CD14-positive monocyte (primary cell): Measurements from ENCODE around the gene DCHS1. TPM values are rescaled to one million over a fixed set of nuclear protein-coding genes. Genes with fewer than 3 reads are reported as not detected.

ENCODE experiments used
- DNase-seq, 3 donors: peaks; one replicate each; pipeline ENCODE4 v3.0.0-alpha.2; 2011 to 2022
- H2AFZ ChIP-seq: 2 replicates; pipeline ENCODE4 v1.6.0; 2012; ENCODE audit warnings: mild to moderate bottlenecking, low read depth, low read length, inconsistent platforms; ENCODE audit not compliant: insufficient read depth, poor library complexity, severe bottlenecking
- H3K27ac ChIP-seq, 2 donors: 1 replicate in 1 of 2; 2 replicates in 1 of 2; pipeline ENCODE4 v1.5.1; 2012 to 2013; ENCODE audit warnings: low read length in 2 of 2, control low read depth in 1 of 2, inconsistent platforms in 1 of 2, low read depth in 1 of 2, mild to moderate bottlenecking in 1 of 2
- H3K27me3 ChIP-seq, 2 donors: one replicate each; pipeline versions ENCODE4 v1.6.0 to v1.6.1; 2011 to 2013; ENCODE audit warnings: low read length in 2 of 2; ENCODE audit not compliant: control insufficient read depth in 2 of 2, insufficient read depth in 2 of 2
- H3K36me3 ChIP-seq, 2 donors: replicated peaks in 1 of 2; 1 replicate in 1 of 2; 2 replicates in 1 of 2; pipeline versions ENCODE4 v1.5.1 to v1.6.1; 2012 to 2013; ENCODE audit warnings: low read length in 2 of 2, control low read depth in 1 of 2, inconsistent platforms in 1 of 2, mild to moderate bottlenecking in 1 of 2; ENCODE audit not compliant: insufficient read depth in 2 of 2, control insufficient read depth in 1 of 2
- H3K4me1 ChIP-seq, 2 donors: 1 replicate in 1 of 2; 2 replicates in 1 of 2; pipeline versions ENCODE4 v1.5.1 to v1.6.1; 2012 to 2013; ENCODE audit warnings: low read length in 2 of 2, control low read depth in 1 of 2, inconsistent platforms in 1 of 2, mild to moderate bottlenecking in 1 of 2, moderate library complexity in 1 of 2; ENCODE audit not compliant: insufficient read depth in 2 of 2, control insufficient read depth in 1 of 2
- H3K4me2 ChIP-seq: replicated peaks from 2 replicates; pipeline ENCODE3; 2012; ENCODE audit warnings: low read length, moderate library complexity, mild to moderate bottlenecking; ENCODE audit not compliant: poor library complexity, severe bottlenecking; ENCODE audit errors: extremely low read depth
- H3K4me3 ChIP-seq, 3 experiments: fragments of 200-600 bp in 1 of 3; sonication (generic) in 1 of 3; replicated peaks in 1 of 3; 1 replicate in 2 of 3; 2 replicates in 1 of 3; pipeline ENCODE4 v1.5.1; 2011 to 2013; ENCODE audit warnings: low read length in 3 of 3, mild to moderate bottlenecking in 3 of 3, control low read depth in 2 of 3, low read depth in 2 of 3, inconsistent platforms in 1 of 3, moderate library complexity in 1 of 3
- H3K79me2 ChIP-seq: 2 replicates; pipeline ENCODE4 v1.6.0; 2012; ENCODE audit warnings: mild to moderate bottlenecking, control low read depth, inconsistent platforms, low read length, moderate library complexity; ENCODE audit not compliant: insufficient read depth
- H3K9ac ChIP-seq: 2 replicates; pipeline ENCODE4 v1.6.0; 2017; ENCODE audit warnings: low read length, mild to moderate bottlenecking; ENCODE audit not compliant: insufficient read depth, poor library complexity, severe bottlenecking
- H3K9me3 ChIP-seq, 2 donors: replicated peaks in 1 of 2; 1 replicate in 1 of 2; 2 replicates in 1 of 2; pipeline versions ENCODE4 v1.5.1 to v1.6.1; 2012 to 2013; ENCODE audit warnings: low read length in 2 of 2, control low read depth in 1 of 2; ENCODE audit not compliant: control insufficient read depth in 1 of 2, insufficient read depth in 1 of 2
- H4K20me1 ChIP-seq: 2 replicates; pipeline ENCODE4 v1.6.0; 2012; ENCODE audit warnings: mild to moderate bottlenecking, low read length, control low read depth, moderate library complexity; ENCODE audit not compliant: insufficient read depth
- H3K27ac Mint-ChIP-seq, 7 donors: one replicate each; pipeline ENCODE4 v1.8.0; 2020; ENCODE audit warnings: mild to moderate bottlenecking in 7 of 7, mixed read lengths in 7 of 7, moderate library complexity in 6 of 7, inconsistent platforms in 2 of 7
- H3K27me3 Mint-ChIP-seq, 3 donors: one replicate each; pipeline ENCODE4 v1.8.0; 2021 to 2022; ENCODE audit warnings: low read depth in 3 of 3, mild to moderate bottlenecking in 3 of 3, mixed read lengths in 3 of 3, moderate library complexity in 3 of 3, inconsistent platforms in 1 of 3
- H3K36me3 Mint-ChIP-seq, 2 donors: one replicate each; pipeline ENCODE4 v1.8.0; 2020; ENCODE audit warnings: mixed read lengths in 2 of 2, inconsistent platforms in 1 of 2, mild to moderate bottlenecking in 1 of 2
- H3K4me1 Mint-ChIP-seq: one replicate; pipeline ENCODE4 v1.8.0; 2020; ENCODE audit warnings: mild to moderate bottlenecking, mixed read lengths
- H3K4me3 Mint-ChIP-seq, 2 donors: one replicate each; pipeline ENCODE4 v1.8.0; 2020; ENCODE audit warnings: mild to moderate bottlenecking in 2 of 2, mixed read lengths in 2 of 2, moderate library complexity in 1 of 2
- H3K9me3 Mint-ChIP-seq, 7 donors: one replicate each; pipeline ENCODE4 v1.8.0; 2020 to 2022; ENCODE audit warnings: mixed read lengths in 7 of 7, mild to moderate bottlenecking in 6 of 7, moderate library complexity in 6 of 7, inconsistent platforms in 2 of 7
- WGBS: methylation state at CpG from one replicate; pipeline ENCODE4 v1.1.5; 2013; ENCODE audit warnings: missing lambda C conversion rate; ENCODE audit not compliant: insufficient coverage; 5-methylcytosine and 5-hydroxymethylcytosine counted together
- intact Hi-C, 2 donors: fragments of 100-400 bp; cut with micrococcal nuclease; formaldehyde crosslinking; loops; one replicate each; pipeline versions ENCODE4 v1.15.0 to v1.15.1; 2023
- polyA plus RNA-seq, 3 donors: library from polyadenylated mRNA; depleted of rRNA in 1 of 3; unstranded in 2 of 3; stranded (reverse) in 1 of 3; fragments of 300-500 nt in 2 of 3; fragments of >200 nt in 1 of 3; fragmentation: Illumina TruSeq in 2 of 3; gene quantifications; 1 replicate in 2 of 3; 2 replicates in 1 of 3; pipeline ENCODE4 v1.2.3, GENCODE V29; 2012 to 2021
- TF ChIP-seq, protein P1 (sequence below): fragments of 200-600 bp; IDR thresholded peaks from one replicate; pipeline ENCODE4 v1.8.0; 2022; ENCODE audit warnings: antibody characterized with exemption, mild to moderate bottlenecking

Gene DCHS1
- polyA plus RNA-seq, 3 donors: 0.01 to 0.88 (median 0.02) TPM

DNA sequence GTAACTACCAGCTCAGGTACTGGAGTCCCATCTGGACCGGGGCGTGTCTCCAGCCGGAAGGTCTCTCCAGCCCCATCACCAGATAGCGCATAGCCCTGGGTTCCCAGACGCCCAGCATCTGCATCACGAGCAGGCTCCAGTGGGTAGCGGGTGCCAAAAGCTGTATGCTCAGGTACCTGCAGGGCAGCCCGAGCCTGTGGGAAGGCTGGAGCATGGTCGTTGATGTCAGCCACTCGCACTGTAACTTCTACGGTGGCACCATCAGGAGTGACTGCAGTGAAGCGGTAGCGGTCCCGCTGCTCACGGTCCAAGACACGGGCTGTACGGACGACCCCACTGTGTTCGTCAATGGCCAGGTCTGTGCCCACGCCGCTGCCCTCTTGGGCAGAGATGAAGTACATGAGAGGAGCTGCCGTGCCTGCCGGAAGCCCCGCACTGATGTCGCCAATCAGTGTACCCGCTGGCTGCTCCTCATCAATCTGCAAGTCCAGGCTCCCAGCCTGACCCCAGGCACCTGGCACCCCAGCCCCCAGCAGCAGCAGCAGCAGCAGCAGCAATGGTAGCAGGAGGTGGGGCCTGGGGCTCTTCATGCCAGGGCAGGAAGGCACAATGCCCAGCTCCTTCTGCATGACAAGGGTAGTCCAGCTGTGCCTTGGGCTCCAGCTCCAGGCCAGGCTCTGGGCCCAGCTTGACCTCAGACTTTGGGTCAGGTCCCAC, 14.5 kb downstream of the DCHS1 start:
- intact Hi-C loops: no loop called here
- no peaks in the 10 kb centered on the region for H3K27me3 ChIP-seq
- H3K4me2 ChIP-seq: no peak overlapping the region
- WGBS: 98% methylated on average over 26 of the region's 26 CpGs
- no peak overlapping the region for H3K27ac ChIP-seq
- H3K4me1 ChIP-seq: peaks cover 18 to 24% of the 10 kb centered on the region in 2 donors
- DNase-seq: no peak
- Mint-ChIP-seq H3K9me3 (no peaks in the 10 kb centered on the region), H3K27me3 (peaks cover 0 to 2% (median 0%) of the 10 kb centered on the region in 3 donors), H3K27ac (no peak overlapping the region), H3K36me3 (no peaks in the 10 kb centered on the region), H3K4me1 (no peaks in the 10 kb centered on the region), H3K4me3 (no peak overlapping the region)
- H2AFZ ChIP-seq: no peak overlapping the region
- no peaks in the 10 kb centered on the region for H3K36me3 ChIP-seq
- H3K9ac ChIP-seq: no peak overlapping the region
- H3K9me3 ChIP-seq: no peaks in the 10 kb centered on the region
- H3K79me2 ChIP-seq: no peaks in the 10 kb centered on the region
- no peak overlapping the region for H3K4me3 ChIP-seq
- TF ChIP-seq, protein P1, sequence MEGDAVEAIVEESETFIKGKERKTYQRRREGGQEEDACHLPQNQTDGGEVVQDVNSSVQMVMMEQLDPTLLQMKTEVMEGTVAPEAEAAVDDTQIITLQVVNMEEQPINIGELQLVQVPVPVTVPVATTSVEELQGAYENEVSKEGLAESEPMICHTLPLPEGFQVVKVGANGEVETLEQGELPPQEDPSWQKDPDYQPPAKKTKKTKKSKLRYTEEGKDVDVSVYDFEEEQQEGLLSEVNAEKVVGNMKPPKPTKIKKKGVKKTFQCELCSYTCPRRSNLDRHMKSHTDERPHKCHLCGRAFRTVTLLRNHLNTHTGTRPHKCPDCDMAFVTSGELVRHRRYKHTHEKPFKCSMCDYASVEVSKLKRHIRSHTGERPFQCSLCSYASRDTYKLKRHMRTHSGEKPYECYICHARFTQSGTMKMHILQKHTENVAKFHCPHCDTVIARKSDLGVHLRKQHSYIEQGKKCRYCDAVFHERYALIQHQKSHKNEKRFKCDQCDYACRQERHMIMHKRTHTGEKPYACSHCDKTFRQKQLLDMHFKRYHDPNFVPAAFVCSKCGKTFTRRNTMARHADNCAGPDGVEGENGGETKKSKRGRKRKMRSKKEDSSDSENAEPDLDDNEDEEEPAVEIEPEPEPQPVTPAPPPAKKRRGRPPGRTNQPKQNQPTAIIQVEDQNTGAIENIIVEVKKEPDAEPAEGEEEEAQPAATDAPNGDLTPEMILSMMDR: no peak
- no peaks in the 10 kb centered on the region for H4K20me1 ChIP-seq

- no peak overlapping the region for H3K4me2 ChIP-seq
- DNase-seq: no peak
- H4K20me1 ChIP-seq: no peaks in the 10 kb centered on the region
- no peaks in the 10 kb centered on the region for H3K79me2 ChIP-seq
- H3K9ac ChIP-seq: no peak overlapping the region
- 99% methylated on average over 30 of the region's 36 CpGs for WGBS
- H3K4me1 ChIP-seq: peaks cover 23 to 27% of the 10 kb centered on the region in 2 donors
- no peaks in the 10 kb centered on the region for H3K4me1 Mint-ChIP-seq
- no peaks in the 10 kb centered on the region for H3K27me3 Mint-ChIP-seq
- no peak overlapping the region for H3K4me3 ChIP-seq
- H3K4me3 Mint-ChIP-seq: no peak overlapping the region
- H3K9me3 ChIP-seq: no peaks in the 10 kb centered on the region
- no peak overlapping the region for H2AFZ ChIP-seq
- TF ChIP-seq, protein P1: no peak
- no peak overlapping the region for H3K27ac Mint-ChIP-seq
- intact Hi-C loops: no loop called here
- H3K36me3 ChIP-seq: no peaks in the 10 kb centered on the region
- no peaks in the 10 kb centered on the region for H3K36me3 Mint-ChIP-seq
- H3K27me3 ChIP-seq: no peaks in the 10 kb centered on the region
- H3K27ac ChIP-seq: no peak overlapping the region
- H3K9me3 Mint-ChIP-seq: no peaks in the 10 kb centered on the region
Measured at GRCh38 chr11:6640036-6640984, 15.3 kb downstream of the DCHS1 start.
